ENCODE data around the gene SYT14. TPM values are rescaled to one million over a fixed set of nuclear protein-coding genes. Genes with fewer than 3 reads are reported as not detected.

The SYT14 gene
- total RNA-seq, 2 donors from 2014 or later, result not detected

GRCh38 chr1:210217482-210217881 is 279.5 kb downstream of the SYT14 start:
- Histone ChIP-seq H3K36me3 (no peaks in the 10 kb centered on the region), H3K9me3 (no peaks in the 10 kb centered on the region), H3K27ac (no peak overlapping the region), H3K4me3 (no peak overlapping the region), H3K27me3 (replicated peaks; ENCODE audit: insufficient read depth) (no peaks in the 10 kb centered on the region), H3K4me1 (ENCODE audit: control insufficient read depth in 1 of 2, low read depth in 2 of 2) (peaks cover 0 to 3% of the 10 kb centered on the region in 2 donors)
- ATAC-seq (ENCODE audit: insufficient number of reproducible peaks, low FRiP score, low read depth) (no peak), DNase-seq (ENCODE audit: low spot score) (no peak)
- no peak for TF ChIP-seq CTCF (IDR thresholded peaks at IDR 0.05)

- Histone ChIP-seq H3K4me1 (ENCODE audit: control insufficient read depth in 1 of 2, low read depth in 2 of 2) (peaks cover 0 to 9% of the 10 kb centered on the region in 2 donors), H3K27me3 (replicated peaks; ENCODE audit: insufficient read depth) (no peaks in the 10 kb centered on the region), H3K4me3 (no peak overlapping the region), H3K36me3 (no peaks in the 10 kb centered on the region), H3K27ac (no peak overlapping the region), H3K9me3 (no peaks in the 10 kb centered on the region)
- TF ChIP-seq CTCF (IDR thresholded peaks at IDR 0.05), result no peak
- ATAC-seq (ENCODE audit: insufficient number of reproducible peaks, low FRiP score, low read depth) (no peak), DNase-seq (ENCODE audit: low spot score) (no peak)
Observed at GRCh38 chr1:210218047-210218446, 280.0 kb downstream of the SYT14 start.

Other genes starting within 250 kb of the SYT14 start
- gene HSD11B1, start 233.4 kb upstream of the SYT14 start, total RNA-seq, result 10 to 100 TPM; 15.7 to 24.4 TPM
- gene TRAF3IP3, start 182.2 kb upstream of the SYT14 start, total RNA-seq, result 10 to 100 TPM in 1 of 2 donors, 1 to 10 TPM in 1; 3.3 to 12.3 TPM
- 1 to 10 TPM; 1.5 to 1.6 TPM for gene C1orf74, start 153.7 kb upstream of the SYT14 start, total RNA-seq
- gene IRF6, start 132.1 kb upstream of the SYT14 start, total RNA-seq, result 1 to 10 TPM; 3.9 to 4.1 TPM
- 10 to 100 TPM in 1 of 2 donors, 1 to 10 TPM in 1; 5.7 to 11.6 TPM for gene UTP25, start 110.2 kb upstream of the SYT14 start, total RNA-seq